Stimulated activated CD4-positive, alpha-beta T cell treated with anti-CD3 and anti-CD28 coated beads, Interleukin-4, amount 100 ng/mL, for 48 hours (primary cell): Measurements from ENCODE around the gene DZIP1L.
"Not testable (repeated sequence)": the region's sequence is repeated elsewhere in the genome, so short reads cannot be mapped to it uniquely, and the experiment has no call there.

Source experiments
- DNase-seq, 2 donors: peaks; one replicate each; pipeline ENCODE4 v3.0.0-alpha.2; 2020; ENCODE audit warnings: low read depth in 2 of 2

DZIP1L gene

GRCh38 chr3:138114988-138115971 is at the start of gene DZIP1L:
Gene DZIP1L, minus strand, starts transcription at chr3:138115608. Its CDS starts 11,637 bp downstream, at chr3:138103971.
- peak; percentile 13 to 16 for DNase-seq

- DNase-seq = no peak
Measured at GRCh38 chr3:138165061-138165460, 49.7 kb upstream of the DZIP1L start.

- DNase-seq = no peak
Measured at GRCh38 chr3:138157743-138158142, 42.3 kb upstream of the DZIP1L start.

GRCh38 chr3:138154534-138154933 is 39.1 kb upstream of the DZIP1L start:
- no peak for DNase-seq

GRCh38 chr3:138148503-138148902 is 33.1 kb upstream of the DZIP1L start:
- DNase-seq = no peak

GRCh38 chr3:138142181-138142580 is 26.8 kb upstream of the DZIP1L start:
- DNase-seq = not testable (repeated sequence)

- no peak for DNase-seq
Measured at GRCh38 chr3:138140940-138141339, 25.5 kb upstream of the DZIP1L start.

GRCh38 chr3:138139691-138140090 is 24.3 kb upstream of the DZIP1L start:
- no peak for DNase-seq

GRCh38 chr3:138137861-138138260 is 22.5 kb upstream of the DZIP1L start:
- DNase-seq = no peak

GRCh38 chr3:138136201-138136600 is 20.8 kb upstream of the DZIP1L start:
- no peak for DNase-seq

- DNase-seq = no peak
Measured at GRCh38 chr3:138135833-138136194, 20.4 kb upstream of the DZIP1L start.

GRCh38 chr3:138135146-138135832 is 19.9 kb upstream of the DZIP1L start:
- DNase-seq = no peak

- DNase-seq = no peak
Measured at GRCh38 chr3:138132239-138132638, 16.8 kb upstream of the DZIP1L start, which contains the start of gene A4GNT. Gene A4GNT, minus strand, starts transcription at chr3:138132390. Its CDS starts 1,134 bp downstream, at chr3:138131256.

GRCh38 chr3:138127636-138128365 is 12.4 kb upstream of the DZIP1L start:
- no peak for DNase-seq

GRCh38 chr3:138125548-138126221 is 10.3 kb upstream of the DZIP1L start:
- DNase-seq = no peak

- DNase-seq = no peak
Measured at GRCh38 chr3:138124706-138125355, 9.4 kb upstream of the DZIP1L start.

- no peak for DNase-seq
Measured at GRCh38 chr3:138124188-138124587, 8.8 kb upstream of the DZIP1L start.

GRCh38 chr3:138119423-138119766 is 4.0 kb upstream of the DZIP1L start:
- DNase-seq = no peak

GRCh38 chr3:138118612-138119422 is 3.4 kb upstream of the DZIP1L start:
- DNase-seq = peak; percentile 53 to 57

GRCh38 chr3:138114431-138114918 is 933 bp downstream of the DZIP1L start:
- no peak for DNase-seq
